RWPE2 (cell line): Measurements from ENCODE around the gene HPS1.

ENCODE experiments used
- ATAC-seq: fragments of 200-7000 bp; cut with Tn5 transposase; 3 replicates; pipeline ENCODE4 v1.9.1; 2021; ENCODE audit warnings: low read depth
- DNase-seq: peaks from one replicate; pipeline ENCODE4 v3.0.0-alpha.2; 2020; ENCODE audit warnings: low spot score
- H3K27ac ChIP-seq: fragments of 450-650 bp; 2 replicates; pipeline ENCODE4 v1.5.1; 2017; ENCODE audit warnings: mild to moderate bottlenecking; ENCODE audit not compliant: poor library complexity, severe bottlenecking
- H3K27me3 ChIP-seq: fragments of 250-450 bp; sonication (Bioruptor Pico); 2 replicates; pipeline ENCODE4 v1.5.1; 2021; ENCODE audit warnings: mild to moderate bottlenecking, moderate library complexity; ENCODE audit not compliant: insufficient read depth, poor library complexity, severe bottlenecking
- H3K36me3 ChIP-seq: fragments of 250-450 bp; sonication (Bioruptor Pico); 2 replicates; pipeline ENCODE4 v1.5.1; 2020; ENCODE audit warnings: low read depth, mild to moderate bottlenecking, moderate library complexity
- H3K4me1 ChIP-seq: fragments of 250-450 bp; sonication (Bioruptor Pico); 2 replicates; pipeline ENCODE4 v1.5.1; 2021; ENCODE audit warnings: mild to moderate bottlenecking, moderate library complexity; ENCODE audit not compliant: insufficient read depth, poor library complexity, severe bottlenecking
- H3K4me3 ChIP-seq: fragments of 250-450 bp; sonication (Bioruptor Pico); 2 replicates; pipeline ENCODE4 v1.5.1; 2021; ENCODE audit warnings: mild to moderate bottlenecking, moderate library complexity; ENCODE audit not compliant: severe bottlenecking
- H3K9me3 ChIP-seq: fragments of 250-450 bp; sonication (Bioruptor Pico); 2 replicates; pipeline ENCODE4 v1.5.1; 2021; ENCODE audit warnings: mild to moderate bottlenecking, moderate library complexity; ENCODE audit not compliant: severe bottlenecking
- TF ChIP-seq, protein P1 (sequence below): fragments of 450-650 bp; IDR thresholded peaks from one replicate; pipeline ENCODE4 v1.5.1; 2017; ENCODE audit warnings: mild to moderate bottlenecking, moderate library complexity; ENCODE audit not compliant: poor library complexity, severe bottlenecking

Gene HPS1

GRCh38 chr10:98453729-98454128 lies 7.0 kb upstream of the HPS1 start:
- no peak for DNase-seq
- Histone ChIP-seq H3K4me3 (no peak overlapping the region), H3K9me3 (no peaks in the 10 kb centered on the region), H3K27ac (no peak overlapping the region), H3K27me3 (no peaks in the 10 kb centered on the region), H3K36me3 (no peaks in the 10 kb centered on the region), H3K4me1 (no peaks in the 10 kb centered on the region)
- no peak for ATAC-seq
- TF ChIP-seq, protein P1, sequence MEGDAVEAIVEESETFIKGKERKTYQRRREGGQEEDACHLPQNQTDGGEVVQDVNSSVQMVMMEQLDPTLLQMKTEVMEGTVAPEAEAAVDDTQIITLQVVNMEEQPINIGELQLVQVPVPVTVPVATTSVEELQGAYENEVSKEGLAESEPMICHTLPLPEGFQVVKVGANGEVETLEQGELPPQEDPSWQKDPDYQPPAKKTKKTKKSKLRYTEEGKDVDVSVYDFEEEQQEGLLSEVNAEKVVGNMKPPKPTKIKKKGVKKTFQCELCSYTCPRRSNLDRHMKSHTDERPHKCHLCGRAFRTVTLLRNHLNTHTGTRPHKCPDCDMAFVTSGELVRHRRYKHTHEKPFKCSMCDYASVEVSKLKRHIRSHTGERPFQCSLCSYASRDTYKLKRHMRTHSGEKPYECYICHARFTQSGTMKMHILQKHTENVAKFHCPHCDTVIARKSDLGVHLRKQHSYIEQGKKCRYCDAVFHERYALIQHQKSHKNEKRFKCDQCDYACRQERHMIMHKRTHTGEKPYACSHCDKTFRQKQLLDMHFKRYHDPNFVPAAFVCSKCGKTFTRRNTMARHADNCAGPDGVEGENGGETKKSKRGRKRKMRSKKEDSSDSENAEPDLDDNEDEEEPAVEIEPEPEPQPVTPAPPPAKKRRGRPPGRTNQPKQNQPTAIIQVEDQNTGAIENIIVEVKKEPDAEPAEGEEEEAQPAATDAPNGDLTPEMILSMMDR = no peak

DNA sequence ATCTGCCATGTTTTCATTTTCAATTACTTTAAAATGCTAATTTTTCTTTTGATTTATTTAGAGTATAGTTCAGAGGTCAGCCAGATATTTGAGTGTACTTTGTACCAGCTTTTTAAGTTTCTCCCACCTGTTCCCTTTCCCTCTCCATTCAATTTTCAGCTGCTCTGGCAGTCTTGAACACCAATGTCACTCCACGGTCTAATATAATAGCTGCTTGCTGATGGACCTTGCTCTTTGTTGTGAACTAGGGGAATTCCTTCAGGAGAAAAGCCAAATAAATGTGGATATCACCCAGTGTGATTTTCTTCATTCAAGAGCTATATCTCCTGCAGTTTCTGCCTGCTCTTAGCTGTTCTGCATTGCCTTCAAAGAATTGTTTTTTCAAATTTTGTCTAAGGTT lies 3.9 kb upstream of the HPS1 start:
- DNase-seq = no peak
- no peak overlapping the region for H3K4me3 ChIP-seq
- H3K27ac ChIP-seq = no peak overlapping the region
- H3K36me3 ChIP-seq = no peaks in the 10 kb centered on the region
- no peak for ATAC-seq
- no peaks in the 10 kb centered on the region for H3K4me1 ChIP-seq
- TF ChIP-seq, protein P1 = no peak
- H3K27me3 ChIP-seq = no peaks in the 10 kb centered on the region
- H3K9me3 ChIP-seq = no peaks in the 10 kb centered on the region

- Histone ChIP-seq H3K4me3 (no peak overlapping the region), H3K9me3 (no peaks in the 10 kb centered on the region), H3K27ac (no peak overlapping the region), H3K36me3 (peaks cover 13% of the 10 kb centered on the region), H3K27me3 (no peaks in the 10 kb centered on the region), H3K4me1 (no peaks in the 10 kb centered on the region)
- DNase-seq (no peak), ATAC-seq (no peak)
- TF ChIP-seq, protein P1 = no peak
Measured at GRCh38 chr10:98449287-98449686, 2.6 kb upstream of the HPS1 start.

GRCh38 chr10:98446151-98446660 lies 529 bp downstream of the HPS1 start:
- Histone ChIP-seq H3K27me3 (no peaks in the 10 kb centered on the region), H3K27ac (peak overlapping the region; percentile 50), H3K4me1 (no peaks in the 10 kb centered on the region), H3K36me3 (peaks cover 36% of the 10 kb centered on the region), H3K4me3 (peak overlapping the region; percentile 90), H3K9me3 (no peaks in the 10 kb centered on the region)
- TF ChIP-seq, protein P1 = no peak
- peak; percentile 63 for ATAC-seq
- no peak for DNase-seq

DNA sequence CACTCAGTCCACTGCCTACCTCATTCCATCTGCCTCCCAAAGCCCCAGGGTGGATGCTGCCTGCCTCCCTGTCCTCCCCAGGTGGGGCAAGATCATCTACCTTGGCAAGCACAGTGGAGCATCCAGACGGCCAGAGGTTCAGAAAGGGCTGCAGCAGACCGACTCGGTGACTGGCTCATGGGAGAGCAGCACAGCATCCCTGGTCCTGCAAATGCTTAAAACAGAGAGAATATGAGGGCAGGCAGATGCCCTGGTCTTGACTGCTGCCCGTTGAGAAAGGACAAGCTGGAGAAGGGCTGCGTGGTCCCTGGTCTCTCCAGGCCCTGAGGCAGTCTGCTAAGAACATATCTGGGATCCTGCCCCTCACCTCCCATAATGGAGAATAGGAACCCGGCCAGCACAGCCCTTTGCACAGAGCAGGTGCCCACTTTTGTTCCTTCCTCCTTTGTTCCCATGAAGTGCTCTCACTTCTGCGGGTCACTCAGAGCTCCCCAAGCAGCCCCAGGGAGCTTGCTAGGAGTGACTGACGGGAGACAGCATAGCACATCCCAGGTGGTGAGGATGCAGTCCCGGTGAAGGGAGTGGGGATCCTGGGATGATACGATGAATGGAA lies 1.4 kb downstream of the HPS1 start:
- no peak for DNase-seq
- Histone ChIP-seq H3K27me3 (no peaks in the 10 kb centered on the region), H3K9me3 (no peaks in the 10 kb centered on the region), H3K36me3 (peaks cover 43% of the 10 kb centered on the region), H3K4me1 (no peaks in the 10 kb centered on the region), H3K4me3 (no peak overlapping the region), H3K27ac (no peak overlapping the region)
- 0 out of 3 replicates have a peak, but pooled peaks have one; percentile 15 for ATAC-seq
- TF ChIP-seq, protein P1 = no peak
